GM21447 (cell line): ENCODE measurements around the gene DLG2.
"Not testable (repeated sequence)": the region's sequence is repeated elsewhere in the genome, so short reads cannot be mapped to it uniquely, and the experiment has no call there.

Experiments used
- ATAC-seq: cut with Tn5 transposase; IDR thresholded peaks from one replicate; pipeline ENCODE4 v1.9.1; 2021; ENCODE audit not compliant: unreplicated experiment

DLG2 gene

DNA sequence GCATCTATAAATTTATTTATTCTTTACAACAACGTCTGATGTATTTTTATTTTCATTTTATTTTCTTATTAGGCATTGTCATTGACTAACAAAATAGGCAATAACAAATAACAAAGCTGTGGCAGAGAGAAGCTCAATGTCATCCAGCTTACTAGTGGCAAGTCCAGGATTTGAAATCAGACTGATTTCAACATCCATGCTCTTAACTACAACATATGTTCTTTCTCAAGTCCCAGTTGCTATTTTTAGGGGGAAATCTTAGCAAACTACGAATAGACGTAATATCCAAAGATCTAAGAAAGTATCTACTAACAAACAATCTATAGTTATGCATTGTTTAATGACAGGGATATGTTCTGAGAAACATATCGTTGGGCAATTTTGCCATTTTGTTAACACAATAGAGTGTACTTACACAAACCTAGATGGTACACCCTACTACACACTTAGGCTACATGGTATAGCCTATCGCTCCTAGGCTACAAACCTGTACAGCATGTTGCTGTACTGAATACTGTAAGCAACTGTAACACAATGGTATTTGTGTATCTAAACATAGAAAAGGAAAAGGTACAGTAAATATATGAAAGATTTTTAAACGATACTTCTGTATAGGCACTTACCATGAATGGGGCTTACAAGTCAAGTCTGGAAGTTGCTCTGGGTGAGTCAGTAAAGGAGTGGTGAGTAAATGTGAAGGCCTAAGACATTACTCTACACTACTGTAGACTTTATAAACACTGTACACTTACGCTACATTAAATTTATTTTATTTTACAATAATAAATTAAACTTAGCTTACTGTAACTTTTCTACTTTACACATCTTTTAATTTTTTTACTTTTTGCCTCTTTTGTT, 151.3 kb downstream of the DLG2 start:
- no peak for ATAC-seq

DNA sequence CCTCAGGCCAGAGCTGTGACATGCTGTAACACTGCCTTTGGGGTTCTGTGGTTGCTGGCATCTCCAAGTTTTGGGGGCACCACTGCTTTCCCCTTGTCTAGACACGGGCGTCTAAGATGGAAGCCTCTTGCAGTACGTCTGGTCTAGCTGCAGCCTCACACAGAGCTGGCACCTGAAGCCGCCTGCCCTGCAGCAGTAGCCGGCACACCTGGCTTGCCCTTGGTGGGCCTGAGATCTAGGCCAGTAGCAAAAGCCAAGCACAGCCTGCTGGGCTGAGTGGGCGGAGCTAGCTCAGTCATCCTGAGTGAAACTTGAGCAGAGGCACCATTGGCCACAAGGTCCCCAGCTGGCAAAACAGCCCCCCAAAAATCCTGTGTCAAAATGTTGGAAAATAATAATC, 154.2 kb downstream of the DLG2 start:
- ATAC-seq = no peak

DNA sequence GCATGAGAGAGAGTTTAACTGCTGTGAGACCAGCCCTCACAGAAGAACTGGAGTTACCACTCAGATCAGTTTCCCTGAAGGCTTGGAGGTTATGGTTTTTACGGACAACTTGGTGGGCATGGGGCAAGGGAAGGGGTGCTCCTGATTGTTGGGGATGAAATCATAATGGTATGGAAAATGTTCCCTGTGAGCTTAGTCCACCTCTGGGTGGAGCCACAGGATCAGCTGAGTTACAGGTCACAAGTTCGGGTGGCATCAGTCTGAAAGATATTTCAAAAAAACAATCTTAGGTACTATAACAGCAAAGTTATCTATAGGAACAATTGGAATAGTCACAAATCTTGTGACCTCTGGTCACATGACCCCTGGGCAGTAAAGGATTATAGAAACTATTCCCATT, 162.9 kb downstream of the DLG2 start:
- ATAC-seq = no peak

DNA sequence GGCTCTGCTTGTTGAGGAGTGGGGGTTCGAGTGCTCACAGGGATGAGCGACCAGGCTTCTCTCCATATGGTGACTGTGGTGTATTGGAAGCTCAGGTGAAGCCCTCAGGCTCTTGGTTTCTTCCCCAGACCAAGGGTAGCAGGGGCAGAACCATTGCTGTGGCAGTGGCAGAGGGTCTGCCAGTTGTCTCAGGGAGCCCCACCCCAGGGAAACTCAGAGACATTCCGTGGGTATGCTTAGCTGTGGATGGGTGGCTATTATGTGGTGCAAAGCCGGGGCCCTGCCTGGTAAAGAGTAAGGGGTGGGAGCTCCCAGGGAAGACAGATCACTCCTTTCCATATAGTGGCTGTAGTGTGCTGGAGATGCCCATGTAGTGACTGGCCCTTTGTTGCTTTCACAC, 167.8 kb downstream of the DLG2 start:
- ATAC-seq = no peak

DNA sequence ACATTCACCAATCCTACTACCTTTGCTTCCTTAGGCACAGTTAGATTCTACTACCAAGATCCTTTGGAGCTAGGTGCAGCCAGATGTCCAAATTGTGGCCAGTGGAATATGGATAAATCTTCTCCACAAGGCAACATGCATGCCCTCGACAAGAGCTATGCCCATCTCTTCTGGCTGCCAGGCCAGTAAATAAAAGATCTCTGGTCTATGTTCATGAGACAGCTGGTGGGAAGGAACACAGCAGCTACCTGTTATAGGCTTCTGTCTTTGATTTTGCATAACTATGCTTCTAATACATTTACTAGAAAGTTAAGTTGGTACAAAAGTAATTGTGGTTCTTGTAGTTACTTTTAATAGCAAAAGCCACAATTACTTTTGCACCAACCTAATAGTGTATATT, 182.7 kb downstream of the DLG2 start:
- ATAC-seq = no peak

DNA sequence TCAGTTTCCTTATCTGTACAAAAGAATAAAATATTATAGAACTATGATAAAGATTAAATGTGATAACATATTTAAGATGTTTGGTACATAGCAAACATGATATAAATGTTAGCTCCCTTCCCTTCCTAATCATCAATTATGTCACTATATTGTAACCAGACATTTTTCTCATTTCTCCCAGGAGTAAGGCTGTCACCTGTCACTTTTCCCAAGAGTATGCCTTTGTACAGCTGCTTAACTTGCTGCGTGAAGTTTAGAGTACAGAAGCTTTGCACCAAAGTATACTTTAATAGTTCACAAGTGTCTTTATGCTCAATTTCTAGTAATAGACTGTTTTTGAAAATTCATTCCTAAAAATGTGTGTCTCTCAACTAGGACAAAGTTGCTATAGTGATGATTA, 186.9 kb downstream of the DLG2 start:
- ATAC-seq = no peak

DNA sequence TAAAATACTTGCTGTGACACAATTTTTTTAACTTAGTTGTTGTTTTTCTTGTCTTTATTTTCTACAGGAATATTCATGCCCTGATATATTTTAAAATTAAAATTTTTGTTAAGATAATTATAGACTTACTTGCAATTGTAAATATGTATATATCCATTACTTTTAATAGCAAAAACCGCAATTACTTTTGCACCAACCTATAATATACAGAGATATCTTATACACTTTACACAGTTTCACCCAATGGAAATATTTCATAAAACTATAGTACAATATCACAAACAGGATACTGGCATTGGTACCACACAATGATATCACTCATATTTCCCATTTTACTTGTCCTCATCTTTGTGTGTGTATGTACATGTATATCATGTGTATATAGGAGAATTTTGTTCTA, 188.8 kb downstream of the DLG2 start:
- ATAC-seq = no peak

DNA sequence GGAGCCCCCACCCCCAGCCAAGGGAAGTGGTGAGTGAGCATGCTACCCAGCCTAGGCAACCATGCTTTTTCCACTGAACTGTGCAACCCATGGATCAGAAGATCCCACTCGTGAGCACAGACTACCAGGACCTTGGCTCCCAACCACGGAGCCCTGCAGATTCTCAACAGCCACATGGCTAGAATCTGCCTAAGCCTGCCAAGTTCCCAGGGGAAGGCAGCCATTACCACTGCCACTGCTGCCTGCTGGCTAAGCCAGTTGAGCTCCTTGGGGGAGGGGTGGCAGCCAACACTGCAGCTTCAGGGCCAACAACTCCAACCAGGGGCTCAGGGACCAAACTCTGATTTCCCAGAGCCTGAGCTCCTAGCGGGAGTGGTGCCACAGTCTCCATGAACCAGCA, 195.8 kb downstream of the DLG2 start:
- no peak for ATAC-seq

DNA sequence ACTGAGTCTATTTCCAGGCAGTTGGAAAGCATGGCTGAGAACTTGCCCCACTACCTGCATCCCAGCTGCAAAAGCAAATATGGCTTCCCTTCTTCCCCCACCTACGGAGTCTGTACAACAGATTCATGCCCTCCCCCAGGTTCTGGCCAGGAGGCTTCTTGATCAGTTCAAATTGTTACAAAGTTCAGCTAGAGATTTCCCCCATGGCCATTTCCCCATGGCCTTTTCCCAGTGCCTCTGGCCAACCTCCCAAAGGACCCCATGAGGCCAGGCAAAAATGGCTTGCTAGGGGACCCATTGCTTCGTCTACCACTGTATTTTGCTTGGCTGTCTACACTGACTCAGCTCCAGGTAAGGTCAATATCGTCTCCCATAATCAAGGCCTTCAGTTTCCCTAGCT, 203.3 kb downstream of the DLG2 start:
- ATAC-seq = no peak

DNA sequence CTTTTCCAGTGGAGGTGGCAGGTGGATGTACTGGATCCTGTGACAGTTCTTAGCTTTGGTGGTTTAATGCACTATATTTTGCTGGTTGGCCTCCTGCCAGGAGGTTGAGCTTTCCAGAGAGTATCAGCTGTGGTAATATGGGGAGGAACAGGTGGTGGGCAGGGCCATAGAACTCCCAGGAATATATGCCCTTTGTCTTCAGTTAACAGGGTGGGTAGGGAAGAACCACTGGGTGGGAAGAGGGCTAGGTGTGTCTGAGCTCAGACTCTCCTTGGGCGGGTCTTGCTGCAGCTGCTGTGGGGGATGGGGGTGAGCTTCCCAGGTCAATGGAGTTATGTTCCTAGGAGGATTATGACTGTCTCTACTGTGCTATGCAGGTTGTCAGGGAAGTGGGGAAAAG, 203.8 kb downstream of the DLG2 start:
- ATAC-seq = no peak

DNA sequence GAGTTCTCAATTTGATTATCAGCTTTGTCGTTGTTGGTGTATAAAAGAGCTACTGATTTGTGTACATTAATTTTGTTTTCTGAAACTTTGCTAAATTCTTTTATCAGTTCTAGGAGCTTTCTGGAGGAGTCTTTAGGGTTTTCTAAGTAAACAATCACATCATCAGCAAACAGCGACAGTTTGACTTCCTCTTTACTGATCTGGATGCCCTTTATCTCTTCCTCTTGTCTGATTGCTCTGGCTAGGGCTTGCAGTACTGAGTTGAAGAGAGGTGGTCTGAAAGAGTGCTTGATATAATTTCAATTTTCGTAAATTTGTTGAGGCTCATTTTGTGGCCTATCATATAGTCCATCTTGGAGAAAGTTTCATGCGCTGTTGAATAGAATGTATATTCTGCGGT, 213.0 kb downstream of the DLG2 start:
- no peak for ATAC-seq

DNA sequence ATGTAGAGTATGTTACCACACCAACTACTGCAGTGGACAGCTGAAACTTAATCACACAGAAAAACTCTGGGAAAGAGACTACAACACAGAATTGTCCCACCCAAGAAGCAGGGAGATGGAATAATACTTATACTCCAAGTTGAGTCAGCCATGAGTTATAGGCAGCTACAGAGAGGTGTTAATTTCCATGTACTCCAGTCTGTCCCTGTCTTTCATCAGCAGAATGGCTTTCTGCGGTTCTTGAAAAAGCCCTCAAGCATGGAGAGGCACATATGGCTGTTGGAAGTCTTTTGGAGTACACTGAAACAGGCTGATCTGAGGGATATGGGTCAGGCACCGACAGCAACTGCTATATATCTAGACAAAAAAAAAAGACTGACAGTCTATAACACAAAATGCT, 219.5 kb downstream of the DLG2 start:
- no peak for ATAC-seq

DNA sequence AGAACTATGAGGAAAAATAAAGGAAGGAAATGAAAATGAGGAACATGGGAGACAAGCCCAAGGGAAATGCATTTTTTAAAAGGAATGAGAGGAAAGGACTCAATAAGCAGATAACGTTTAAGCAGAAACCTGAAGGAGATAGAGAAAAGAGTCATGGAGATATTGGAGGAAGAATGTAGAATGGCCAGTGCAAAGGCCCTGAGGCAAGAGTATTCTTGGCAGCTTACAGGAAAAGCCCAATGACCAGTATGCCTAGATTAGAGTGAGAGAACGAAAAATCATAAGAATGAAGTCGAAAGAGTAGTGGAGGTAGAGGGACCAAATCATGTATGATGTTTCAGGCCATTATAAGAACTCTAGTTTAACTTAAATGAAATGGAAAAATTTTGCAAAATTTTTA, 220.3 kb downstream of the DLG2 start:
- no peak for ATAC-seq

DNA sequence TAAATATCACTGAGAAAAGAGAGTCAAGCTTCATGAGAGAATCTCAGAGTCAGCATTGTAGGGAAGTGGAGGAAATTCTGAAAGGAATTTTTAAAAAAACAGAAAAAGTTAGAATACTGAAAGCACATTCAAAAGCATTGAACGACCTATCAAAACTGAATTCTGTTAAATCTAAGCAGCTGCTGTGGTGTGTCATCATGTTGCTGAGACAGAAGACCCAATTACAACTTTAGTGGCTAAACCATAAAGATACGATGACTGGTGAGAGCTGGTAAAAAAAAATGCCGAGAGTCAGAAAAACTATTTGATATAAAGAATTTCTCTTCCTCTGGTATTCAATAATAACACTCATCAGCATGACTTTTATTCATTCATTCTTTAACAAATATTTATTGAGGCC, 220.8 kb downstream of the DLG2 start:
- no peak for ATAC-seq

DNA sequence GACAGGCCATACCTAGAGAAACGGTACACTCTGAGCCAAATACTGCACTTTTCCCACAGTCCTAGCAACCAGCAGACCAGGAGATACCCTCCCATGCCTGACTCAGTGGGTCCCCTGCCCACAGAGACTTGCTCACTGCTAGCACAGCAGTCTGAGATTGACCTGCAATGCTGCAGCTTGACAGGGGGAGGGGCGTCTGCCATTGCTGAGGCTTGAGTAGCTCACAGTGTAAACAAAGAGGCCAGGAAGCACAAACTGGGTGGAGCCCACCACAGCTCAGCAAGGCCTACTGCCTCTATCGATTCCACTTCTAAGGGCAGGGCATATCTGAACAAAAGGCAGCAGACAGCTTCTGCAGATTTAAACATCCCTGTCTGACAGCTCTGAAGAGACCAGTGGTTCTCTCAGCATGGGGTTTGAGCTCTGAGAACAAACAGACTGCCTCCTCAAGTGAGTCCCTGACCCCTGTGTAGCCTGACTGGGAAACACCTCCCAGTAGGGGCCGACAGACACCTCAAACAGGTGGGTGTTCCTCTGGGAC, 231.6 kb downstream of the DLG2 start:
- not testable (repeated sequence) for ATAC-seq

DNA sequence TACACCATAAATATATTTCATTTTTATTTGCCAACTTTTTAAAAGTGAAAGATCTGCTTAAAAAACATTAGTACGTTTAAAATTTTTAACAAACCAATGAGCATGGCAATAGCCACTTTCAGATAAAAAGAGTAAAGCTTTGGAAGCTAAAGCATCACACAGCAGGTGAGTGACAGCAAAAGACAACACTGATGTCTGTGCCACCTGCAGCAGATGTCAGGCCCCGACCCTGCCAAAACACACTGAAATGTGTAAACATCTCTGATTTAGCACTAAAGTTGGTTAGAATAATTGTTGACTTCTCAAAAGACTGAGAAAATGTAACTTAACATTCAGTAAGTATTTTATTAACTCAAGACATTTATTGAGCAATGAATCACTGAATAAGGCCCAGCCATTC, 232.9 kb downstream of the DLG2 start:
- ATAC-seq = no peak

DNA sequence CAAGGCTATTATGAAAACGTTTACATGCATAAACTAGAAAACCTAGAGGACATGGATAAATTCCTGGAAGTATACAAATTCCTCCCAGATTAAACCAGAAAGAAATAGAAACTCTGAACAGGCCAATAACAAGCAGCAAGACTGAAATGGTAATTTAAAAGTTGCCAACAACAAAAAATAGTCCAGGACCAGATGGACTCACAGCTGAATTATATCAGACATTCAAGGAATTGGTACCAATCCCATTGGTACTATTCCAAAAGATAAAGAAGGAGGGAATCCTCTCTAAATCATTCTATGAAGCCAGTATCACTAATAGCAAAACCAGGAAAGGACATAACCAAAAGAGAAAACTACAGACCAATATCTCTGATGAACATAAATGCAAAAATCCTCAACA, 236.0 kb downstream of the DLG2 start:
- no peak for ATAC-seq

DNA sequence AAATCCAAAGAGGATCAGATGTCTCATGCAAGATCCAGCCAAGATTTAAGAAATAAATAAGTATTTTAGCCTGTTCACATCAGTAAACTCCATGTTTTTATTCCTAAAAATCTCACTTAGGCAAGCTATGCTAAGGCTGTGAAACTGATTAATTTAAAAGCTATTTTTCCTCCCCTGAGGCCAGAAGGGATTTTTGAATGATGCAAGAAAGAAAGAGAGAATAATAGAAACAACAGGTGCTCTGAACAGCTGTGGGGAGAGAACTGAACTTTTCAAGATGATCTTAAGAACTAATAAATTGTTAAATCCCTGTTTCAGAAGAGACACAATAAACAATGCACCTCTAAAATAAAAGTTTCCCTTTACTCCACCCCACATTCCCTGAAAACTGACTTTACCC, 241.6 kb downstream of the DLG2 start:
- ATAC-seq = no peak

DNA sequence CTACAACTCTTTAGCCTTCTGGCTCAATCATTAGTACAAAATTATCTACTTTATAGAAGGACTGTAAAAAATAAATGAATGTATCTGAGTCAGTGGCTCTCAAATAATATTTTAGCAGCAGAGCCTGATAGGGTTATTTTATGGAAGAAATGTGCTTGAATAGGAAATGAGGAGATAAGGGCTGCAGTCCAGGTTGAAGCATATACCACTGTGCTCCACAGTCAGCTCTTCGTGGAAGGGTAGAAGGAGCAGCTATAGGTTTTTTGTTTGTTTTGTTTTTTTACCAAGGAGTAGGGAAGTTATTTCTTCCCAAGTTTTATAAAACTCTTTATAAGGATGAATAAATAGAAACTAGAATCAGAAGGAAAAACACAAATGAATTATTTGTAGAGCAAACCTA, 242.0 kb downstream of the DLG2 start:
- no peak for ATAC-seq

DNA sequence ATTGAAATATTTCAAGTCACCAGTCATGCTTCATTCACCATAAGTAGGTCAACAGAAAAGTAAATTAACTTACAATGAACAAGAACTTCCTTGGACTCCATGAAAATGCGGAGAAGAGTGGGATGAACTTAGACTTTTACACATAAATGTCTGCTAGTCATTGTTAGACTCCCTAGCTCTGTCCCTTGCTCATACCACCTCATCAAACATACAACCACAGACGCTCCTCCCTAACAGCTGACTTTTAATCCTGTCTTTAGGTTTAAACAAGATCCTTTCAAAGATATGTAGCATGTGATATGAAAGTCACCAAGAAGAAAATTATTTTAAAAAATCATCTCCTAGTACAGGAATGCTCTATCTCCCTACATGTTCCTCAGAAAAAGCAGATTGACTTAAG, 248.1 kb downstream of the DLG2 start:
- no peak for ATAC-seq

DNA sequence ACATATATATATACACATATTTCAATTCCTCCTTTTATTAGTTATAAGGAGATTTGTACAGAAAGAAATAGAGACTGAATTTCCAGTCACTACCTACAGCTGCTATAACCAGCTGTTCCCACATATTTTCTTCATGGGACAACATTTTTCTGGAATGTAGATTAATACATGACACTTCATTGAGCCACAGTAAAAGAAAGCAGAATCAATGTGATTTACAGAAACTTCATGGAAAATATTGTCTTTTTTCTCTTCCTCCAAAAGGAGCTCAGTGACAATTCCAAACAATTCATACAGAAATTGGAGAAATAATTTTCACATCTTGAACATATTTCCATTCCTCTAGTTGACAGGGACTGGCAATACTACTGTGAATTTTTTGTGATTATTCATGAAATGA, 249.2 kb downstream of the DLG2 start:
- no peak for ATAC-seq

DNA sequence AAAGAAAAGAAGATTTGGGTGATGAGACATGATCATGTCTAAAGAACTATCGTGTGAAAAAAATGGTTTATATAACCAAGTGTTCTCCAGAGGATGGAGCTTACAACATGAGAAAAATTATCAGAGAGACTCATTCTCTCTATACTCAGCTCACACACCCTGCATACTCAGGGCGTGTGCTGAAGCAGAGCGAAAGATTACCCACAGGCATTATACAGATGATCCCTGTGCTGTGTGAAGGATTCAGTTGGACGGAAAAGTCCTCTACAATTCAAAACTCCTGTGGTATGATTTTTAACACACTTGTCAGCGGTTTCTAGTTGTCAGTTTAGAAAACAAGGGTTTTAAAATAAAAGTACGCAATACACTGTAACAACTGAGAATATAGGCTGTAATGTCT, 267.3 kb downstream of the DLG2 start:
- ATAC-seq = no peak

DNA sequence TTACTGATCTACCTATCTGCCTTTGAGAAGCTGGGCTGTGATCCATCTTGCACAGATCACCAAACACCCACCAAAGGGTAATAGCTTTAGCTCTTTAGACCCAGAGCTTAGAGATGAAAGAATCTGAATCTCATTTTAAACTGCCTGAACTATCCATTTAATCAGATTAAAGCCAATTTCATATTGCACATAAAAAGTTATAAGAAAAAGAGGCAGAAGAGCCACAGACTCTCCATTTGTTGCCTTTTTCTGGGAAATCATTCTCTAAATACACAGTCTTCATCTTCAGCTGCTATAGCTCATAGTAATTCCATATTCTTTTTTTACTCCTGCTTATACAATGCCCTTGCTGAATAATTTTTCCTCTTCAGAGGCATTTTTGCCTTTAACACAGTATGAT, 271.2 kb downstream of the DLG2 start:
- no peak for ATAC-seq
